Measurements from ENCODE around the gene NAT10. TPM values are rescaled to one million over a fixed set of nuclear protein-coding genes. Genes with fewer than 3 reads are reported as not detected.
A peak's percentile ranks its signal among the peaks of the same experiment; 100 is the strongest.
"Not testable (repeated sequence)": the region's sequence is repeated elsewhere in the genome, so short reads cannot be mapped to it uniquely, and the experiment has no call there.

Gene NAT10
- total RNA-seq, 2 donors from 2014 or later: 113 to 138 TPM

- Mint-ChIP-seq H3K4me1 (peaks cover 4% of the 10 kb centered on the region), H3K27me3 (no peaks in the 10 kb centered on the region), H3K4me3 (no peak overlapping the region), H3K9me3 (no peaks in the 10 kb centered on the region), H3K36me3 (ENCODE audit: low read depth) (no peaks in the 10 kb centered on the region), H3K27ac (no peak overlapping the region)
- no peak for ATAC-seq (replicated peaks)
Measured at GRCh38 chr11:34179026-34179675, 73.7 kb downstream of the NAT10 start.

- no peaks in the 10 kb centered on the region for H3K4me1 Mint-ChIP-seq
- no peaks in the 10 kb centered on the region for H3K9me3 Mint-ChIP-seq
- no peak overlapping the region for H3K27ac Mint-ChIP-seq
- H3K36me3 Mint-ChIP-seq (ENCODE audit: low read depth): no peaks in the 10 kb centered on the region
- no peak overlapping the region for H3K4me3 Mint-ChIP-seq
- H3K27me3 Mint-ChIP-seq: no peaks in the 10 kb centered on the region
- ATAC-seq (replicated peaks): peak; percentile 74
Measured at GRCh38 chr11:34180040-34180813, 74.8 kb downstream of the NAT10 start.

- peak; percentile 46 for ATAC-seq (replicated peaks)
- H3K9me3 Mint-ChIP-seq, H3K27ac Mint-ChIP-seq: not testable (repeated sequence)
Measured at GRCh38 chr11:34180814-34181165, 75.4 kb downstream of the NAT10 start.

GRCh38 chr11:34181251-34181650, 75.8 kb downstream of the NAT10 start:
- no peaks in the 10 kb centered on the region for H3K27me3 Mint-ChIP-seq
- H3K36me3 Mint-ChIP-seq (ENCODE audit: low read depth): no peaks in the 10 kb centered on the region
- no peak overlapping the region for H3K4me3 Mint-ChIP-seq
- ATAC-seq (replicated peaks): no peak
- no peaks in the 10 kb centered on the region for H3K9me3 Mint-ChIP-seq
- no peak overlapping the region for H3K27ac Mint-ChIP-seq
- no peaks in the 10 kb centered on the region for H3K4me1 Mint-ChIP-seq

More at GRCh38 chr11:34180814-34181165, 75.4 kb downstream of the NAT10 start:
- not testable (repeated sequence) for H3K4me1 Mint-ChIP-seq; H3K27me3 Mint-ChIP-seq; H3K36me3 Mint-ChIP-seq (ENCODE audit: low read depth); H3K4me3 Mint-ChIP-seq

GRCh38 chr11:34181856-34182405, 76.5 kb downstream of the NAT10 start:
- no peaks in the 10 kb centered on the region for H3K27me3 Mint-ChIP-seq
- H3K4me3 Mint-ChIP-seq: no peak overlapping the region
- no peaks in the 10 kb centered on the region for H3K9me3 Mint-ChIP-seq
- H3K4me1 Mint-ChIP-seq: no peaks in the 10 kb centered on the region
- H3K27ac Mint-ChIP-seq: no peak overlapping the region
- H3K36me3 Mint-ChIP-seq (ENCODE audit: low read depth): no peaks in the 10 kb centered on the region
- no peak for ATAC-seq (replicated peaks)

- no peaks in the 10 kb centered on the region for H3K9me3 Mint-ChIP-seq
- no peaks in the 10 kb centered on the region for H3K27me3 Mint-ChIP-seq
- H3K4me1 Mint-ChIP-seq: no peaks in the 10 kb centered on the region
- ATAC-seq (replicated peaks): no peak
- no peak overlapping the region for H3K4me3 Mint-ChIP-seq
- H3K27ac Mint-ChIP-seq: no peak overlapping the region
- H3K36me3 Mint-ChIP-seq (ENCODE audit: low read depth): no peaks in the 10 kb centered on the region
Measured at GRCh38 chr11:34182425-34182824, 77.0 kb downstream of the NAT10 start.

GRCh38 chr11:34182921-34183685, 77.7 kb downstream of the NAT10 start:
- ATAC-seq (replicated peaks): peak; percentile 49

DNA sequence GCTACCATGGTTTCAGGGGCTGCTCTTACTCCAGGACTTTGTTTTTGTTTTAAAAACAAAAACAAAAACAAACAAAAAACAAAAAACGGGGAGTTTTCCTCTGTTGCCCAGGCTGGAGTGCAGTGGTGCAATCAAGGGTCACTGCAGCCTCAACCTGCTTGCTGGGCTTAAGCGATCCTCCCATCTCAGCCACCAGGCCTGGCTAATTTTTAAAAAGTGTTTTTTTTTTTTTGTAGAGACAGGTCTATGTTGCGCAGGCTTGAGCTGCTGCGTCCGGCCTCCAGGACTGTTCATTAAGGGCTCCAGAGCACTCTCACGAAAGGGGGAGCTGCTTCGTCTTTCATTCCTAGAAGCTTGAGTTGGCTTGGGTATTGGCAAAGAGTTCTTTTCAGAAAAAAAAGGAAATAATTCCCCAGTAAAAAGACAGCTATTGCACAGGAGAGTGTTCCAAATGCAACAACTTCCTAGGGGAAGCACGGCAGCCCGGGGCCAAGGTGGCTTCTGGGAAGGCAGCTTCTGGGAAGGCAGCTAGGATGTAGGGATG, 78.5 kb downstream of the NAT10 start:
- ATAC-seq (replicated peaks): no peak
- Mint-ChIP-seq H3K4me1 (no peaks in the 10 kb centered on the region), H3K27ac (no peak overlapping the region), H3K4me3 (no peak overlapping the region), H3K9me3 (no peaks in the 10 kb centered on the region), H3K27me3 (no peaks in the 10 kb centered on the region), H3K36me3 (ENCODE audit: low read depth) (no peaks in the 10 kb centered on the region)

More at GRCh38 chr11:34182921-34183685, 77.7 kb downstream of the NAT10 start:
- Mint-ChIP-seq H3K9me3 (no peaks in the 10 kb centered on the region), H3K27ac (no peak overlapping the region), H3K4me3 (no peak overlapping the region), H3K36me3 (ENCODE audit: low read depth) (no peaks in the 10 kb centered on the region), H3K27me3 (no peaks in the 10 kb centered on the region), H3K4me1 (no peaks in the 10 kb centered on the region)

DNA sequence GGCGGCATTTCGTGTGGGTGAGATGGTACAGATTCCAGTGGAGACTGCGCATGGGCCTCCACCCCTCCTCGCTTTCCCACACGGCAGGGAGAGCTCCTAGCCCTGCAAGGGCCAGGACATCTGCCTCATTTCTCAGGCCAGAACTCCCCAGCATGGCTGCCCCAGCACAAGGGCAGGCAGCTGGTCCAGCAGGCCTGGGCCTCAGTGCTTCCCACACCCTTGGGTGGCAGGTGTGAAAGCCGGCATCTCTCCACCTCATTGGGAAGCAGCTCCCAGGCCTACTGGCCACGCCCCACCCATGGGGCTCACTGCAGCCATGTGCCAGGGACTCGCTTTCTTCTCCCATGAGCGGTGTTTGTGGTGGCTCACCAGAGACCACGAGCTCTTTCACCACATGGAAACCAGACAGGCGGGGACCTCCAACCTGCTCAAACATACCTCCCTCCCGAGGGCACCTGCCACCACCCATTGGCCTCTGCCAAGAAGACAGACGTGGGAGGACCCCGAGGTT, 79.1 kb downstream of the NAT10 start:
- H3K4me1 Mint-ChIP-seq: no peaks in the 10 kb centered on the region
- ATAC-seq (replicated peaks): no peak
- H3K36me3 Mint-ChIP-seq (ENCODE audit: low read depth): no peaks in the 10 kb centered on the region
- H3K27ac Mint-ChIP-seq: no peak overlapping the region
- no peak overlapping the region for H3K4me3 Mint-ChIP-seq
- no peaks in the 10 kb centered on the region for H3K9me3 Mint-ChIP-seq
- no peaks in the 10 kb centered on the region for H3K27me3 Mint-ChIP-seq

DNA sequence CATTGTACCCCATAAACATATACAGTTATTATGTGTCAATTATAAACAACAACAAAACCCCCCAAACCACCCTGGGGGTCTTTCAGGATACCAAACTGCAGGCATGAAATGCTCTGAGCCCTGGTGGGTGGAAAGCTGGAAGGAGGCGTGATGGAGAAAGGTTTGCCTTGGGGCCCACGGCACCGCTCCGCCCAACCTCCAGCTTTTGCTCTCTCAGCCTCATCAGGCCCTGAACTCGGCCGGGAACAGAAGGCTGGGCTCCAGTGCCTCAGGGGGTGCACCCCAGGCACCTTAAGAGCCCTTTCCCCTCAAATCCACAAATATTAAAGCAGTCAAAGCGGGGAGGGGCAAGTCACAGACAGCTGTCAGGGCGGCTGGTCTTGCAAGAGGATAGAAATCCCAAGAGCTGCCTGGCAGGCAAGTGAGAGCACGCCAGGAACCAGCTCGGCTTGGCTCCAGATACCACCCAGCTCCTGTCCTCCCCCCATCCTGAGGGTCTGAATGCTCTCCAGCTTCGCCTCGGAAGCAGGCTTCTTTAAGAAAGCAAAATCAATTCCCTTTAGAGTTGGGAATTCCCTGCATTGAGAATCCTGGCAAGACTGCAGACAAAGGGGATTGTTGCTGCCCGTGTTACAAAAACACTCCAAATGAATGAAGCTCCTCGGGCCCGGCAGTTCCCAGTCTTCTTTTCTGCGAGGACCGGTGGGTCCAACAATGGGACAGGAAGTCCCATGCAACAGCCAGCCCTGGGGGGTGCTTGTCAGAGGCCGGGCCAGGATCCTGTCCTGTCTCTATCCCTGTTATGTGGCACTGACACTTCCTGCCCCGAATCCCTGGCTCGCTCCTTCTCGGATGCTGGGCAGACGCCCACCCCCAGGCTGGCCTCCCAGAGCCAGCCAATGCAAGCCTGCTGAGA, 80.8 kb downstream of the NAT10 start:
- Mint-ChIP-seq H3K4me3 (no peak overlapping the region), H3K9me3 (no peaks in the 10 kb centered on the region), H3K36me3 (ENCODE audit: low read depth) (no peaks in the 10 kb centered on the region), H3K4me1 (no peaks in the 10 kb centered on the region), H3K27ac (no peak overlapping the region), H3K27me3 (no peaks in the 10 kb centered on the region)
- ATAC-seq (replicated peaks): no peak

GRCh38 chr11:34188181-34188580, 82.8 kb downstream of the NAT10 start:
- Mint-ChIP-seq H3K27ac (no peak overlapping the region), H3K9me3 (no peaks in the 10 kb centered on the region), H3K36me3 (ENCODE audit: low read depth) (no peaks in the 10 kb centered on the region), H3K4me1 (no peaks in the 10 kb centered on the region), H3K4me3 (no peak overlapping the region), H3K27me3 (no peaks in the 10 kb centered on the region)
- ATAC-seq (replicated peaks): no peak

DNA sequence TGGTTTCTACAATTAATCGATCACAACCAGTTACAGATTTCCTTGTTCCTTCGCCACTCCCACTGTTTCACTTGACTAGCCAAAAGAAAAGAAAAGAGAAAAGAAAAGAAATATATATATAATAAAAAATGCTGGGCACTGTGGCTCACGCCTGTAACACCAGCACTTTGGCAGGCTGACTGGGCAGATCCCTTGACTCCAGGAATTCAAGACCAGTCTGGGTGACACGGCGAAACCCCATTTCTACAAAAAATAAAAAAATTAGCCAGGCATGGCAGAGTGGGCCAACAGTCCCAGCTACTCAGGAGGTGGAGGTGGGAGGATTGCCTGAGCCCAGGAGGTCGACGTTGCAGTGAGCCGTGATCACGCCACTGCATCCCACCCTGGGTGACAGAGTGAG, 83.8 kb downstream of the NAT10 start:
- no peaks in the 10 kb centered on the region for H3K4me1 Mint-ChIP-seq

GRCh38 chr11:34190192-34191139, 85.0 kb downstream of the NAT10 start:
- Mint-ChIP-seq H3K4me1 (no peaks in the 10 kb centered on the region), H3K9me3 (no peaks in the 10 kb centered on the region), H3K27ac (no peak overlapping the region), H3K4me3 (no peak overlapping the region), H3K36me3 (ENCODE audit: low read depth) (no peaks in the 10 kb centered on the region), H3K27me3 (no peaks in the 10 kb centered on the region)
- ATAC-seq (replicated peaks): no peak

More for the DNA sequence above, 83.8 kb downstream of the NAT10 start:
- Mint-ChIP-seq H3K27me3 (no peaks in the 10 kb centered on the region), H3K36me3 (ENCODE audit: low read depth) (no peaks in the 10 kb centered on the region), H3K9me3 (no peaks in the 10 kb centered on the region), H3K27ac (no peak overlapping the region), H3K4me3 (no peak overlapping the region)
- no peak for ATAC-seq (replicated peaks)

Data from activated T-helper 17 cell treated with anti-CD3 and anti-CD28 coated beads, Interleukin-2, amount 50 U/mL, for 72 hours (primary cell).